Choroid plexus epithelial cell (primary cell): Measurements from ENCODE around the gene GNB1L.
A peak's percentile ranks its signal among the peaks of the same experiment; 100 is the strongest.

Source experiments
- DNase-seq: peaks from one replicate; pipeline ENCODE4 v3.0.0-alpha.2; 2010; ENCODE audit warnings: low read depth
- H3K4me3 ChIP-seq: 2 replicates; pipeline ENCODE4 v1.5.1; 2011; ENCODE audit warnings: low read depth, mild to moderate bottlenecking, control low read depth, low read length, moderate library complexity
- CTCF ChIP-seq: conservative IDR thresholded peaks from 2 replicates; pipeline ENCODE4 v1.5.1; 2011; ENCODE audit warnings: low read depth, mild to moderate bottlenecking, control low read depth, inconsistent platforms, low read length, moderate library complexity

The GNB1L gene

GRCh38 chr22:19893363-19893762, 38.7 kb upstream of the GNB1L start:
- TF ChIP-seq CTCF = no peak
- DNase-seq = no peak
- H3K4me3 ChIP-seq = no peak overlapping the region

GRCh38 chr22:19892925-19893324, 38.3 kb upstream of the GNB1L start:
- peak; percentile 38 for DNase-seq
- no peak for TF ChIP-seq CTCF
- no peak overlapping the region for H3K4me3 ChIP-seq

GRCh38 chr22:19892257-19892879, 37.7 kb upstream of the GNB1L start:
- peak; percentile 70 for DNase-seq
- H3K4me3 ChIP-seq = peak overlapping the region; percentile 33
- no peak for TF ChIP-seq CTCF

- peak; percentile 22 for TF ChIP-seq CTCF
- H3K4me3 ChIP-seq = peak overlapping the region; percentile 33
- peak; percentile 85 for DNase-seq
Measured at GRCh38 chr22:19891317-19892256, 36.9 kb upstream of the GNB1L start.

GRCh38 chr22:19890502-19891316, 36.0 kb upstream of the GNB1L start:
- no peak for DNase-seq
- no peak for TF ChIP-seq CTCF
- H3K4me3 ChIP-seq = no peak overlapping the region

GRCh38 chr22:19889951-19890350, 35.3 kb upstream of the GNB1L start:
- TF ChIP-seq CTCF = no peak
- no peak for DNase-seq
- H3K4me3 ChIP-seq = no peak overlapping the region
